GM19324 (cell line): ENCODE data around the gene USP2.

Experiments
- ATAC-seq: cut with Tn5 transposase; IDR thresholded peaks from one replicate; pipeline ENCODE4 v1.9.1; 2021; ENCODE audit warnings: mild to moderate bottlenecking, moderate library complexity; ENCODE audit not compliant: unreplicated experiment, low FRiP score

USP2 gene

GRCh38 chr11:119366690-119367620 is 14.5 kb downstream of the USP2 start:
- no peak for ATAC-seq

GRCh38 chr11:119365071-119365591 is 16.4 kb downstream of the USP2 start:
- no peak for ATAC-seq

DNA sequence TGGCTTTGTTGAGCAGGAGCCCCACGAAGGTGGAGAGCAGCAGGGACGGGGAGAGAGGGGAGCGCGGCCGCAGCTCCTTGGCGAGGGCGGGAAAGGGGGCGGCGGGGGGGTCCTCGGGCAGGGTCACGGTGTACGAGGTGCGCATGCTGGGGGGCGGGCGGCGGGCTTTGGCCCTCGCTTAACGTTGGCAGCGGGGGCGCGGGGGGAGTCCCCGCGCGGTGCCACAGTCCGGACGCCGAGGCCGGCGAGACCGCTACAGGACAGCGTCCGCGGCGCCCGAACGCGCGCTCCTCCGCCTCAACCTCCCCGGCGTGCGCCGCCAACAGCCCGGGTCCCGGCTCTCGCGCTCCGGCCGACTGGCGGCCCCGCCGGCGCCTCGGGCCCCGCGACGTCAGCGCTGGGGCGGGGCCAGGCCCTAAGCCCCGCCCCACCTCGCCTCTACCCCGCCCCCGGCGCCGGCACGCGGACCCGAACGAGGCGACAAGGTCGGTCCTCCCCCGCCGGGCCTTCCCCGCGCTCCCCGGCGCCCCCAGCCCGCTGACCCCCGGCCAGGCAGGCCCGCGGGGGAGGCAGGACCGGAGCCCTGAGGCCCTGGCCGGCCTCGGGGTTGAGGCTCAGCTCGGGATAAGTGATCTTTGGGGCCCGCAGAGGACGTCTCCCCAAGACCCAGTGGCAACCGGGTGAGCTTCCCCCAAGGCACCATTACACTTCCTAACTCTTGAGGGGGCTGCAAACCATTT is 17.5 kb downstream of the USP2 start:
- no peak for ATAC-seq

DNA sequence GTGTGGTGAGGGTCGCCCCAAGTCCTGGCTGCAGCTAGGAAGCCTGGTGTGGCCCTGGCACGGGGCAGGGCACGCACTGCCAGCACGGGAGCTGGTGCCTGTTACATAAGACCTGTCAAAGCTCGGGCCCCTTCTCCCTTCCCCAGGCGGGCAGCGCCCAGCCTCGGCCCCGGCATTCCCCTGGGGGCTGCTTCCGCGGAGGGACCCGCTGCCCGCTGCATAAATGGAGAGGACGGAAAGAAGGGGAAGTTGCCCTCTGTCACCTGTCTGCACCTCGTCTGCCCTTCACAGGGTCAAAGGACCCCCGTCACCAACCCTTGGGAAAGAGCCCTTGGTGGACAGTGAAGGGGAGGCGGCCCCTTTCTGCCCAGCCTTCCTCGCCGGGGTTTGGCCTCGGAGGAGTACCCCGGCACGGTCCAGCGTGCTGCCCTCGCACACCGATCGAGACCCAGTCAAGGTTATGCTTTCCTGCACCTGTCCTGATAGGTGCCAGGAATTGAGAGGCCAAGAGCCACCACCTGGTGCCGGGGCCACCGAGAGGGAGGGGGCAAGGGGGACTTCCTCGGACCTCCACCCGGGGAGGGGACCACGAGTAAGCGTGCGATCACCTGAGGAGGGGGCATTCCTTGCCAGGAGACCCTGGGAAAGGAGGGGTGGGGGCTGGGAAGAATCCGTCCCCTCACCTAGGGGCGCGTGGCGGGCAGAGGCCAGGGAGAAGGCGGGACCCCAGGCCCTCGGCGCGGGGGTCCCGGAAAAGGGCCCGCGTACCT is 18.2 kb downstream of the USP2 start:
- ATAC-seq: no peak

DNA sequence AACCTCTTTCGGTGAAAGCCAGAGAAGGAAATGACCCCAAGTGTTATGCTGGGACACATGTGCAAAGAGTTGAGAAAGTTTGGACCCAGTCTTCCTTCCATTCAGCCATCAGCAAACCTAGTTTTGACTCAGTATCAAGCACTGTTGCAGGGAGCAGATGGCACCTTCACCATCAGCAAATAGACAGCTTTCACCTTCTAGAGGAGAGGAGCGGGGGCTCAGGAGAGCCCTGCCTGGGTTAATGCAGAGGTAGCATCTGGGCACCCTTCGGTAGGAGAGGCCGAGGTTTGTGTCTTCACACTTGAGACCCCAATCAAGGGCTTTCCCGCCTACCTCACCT is 18.8 kb downstream of the USP2 start:
- no peak for ATAC-seq

- ATAC-seq: no peak
Observed at GRCh38 chr11:119361941-119362725, 19.4 kb downstream of the USP2 start.

DNA sequence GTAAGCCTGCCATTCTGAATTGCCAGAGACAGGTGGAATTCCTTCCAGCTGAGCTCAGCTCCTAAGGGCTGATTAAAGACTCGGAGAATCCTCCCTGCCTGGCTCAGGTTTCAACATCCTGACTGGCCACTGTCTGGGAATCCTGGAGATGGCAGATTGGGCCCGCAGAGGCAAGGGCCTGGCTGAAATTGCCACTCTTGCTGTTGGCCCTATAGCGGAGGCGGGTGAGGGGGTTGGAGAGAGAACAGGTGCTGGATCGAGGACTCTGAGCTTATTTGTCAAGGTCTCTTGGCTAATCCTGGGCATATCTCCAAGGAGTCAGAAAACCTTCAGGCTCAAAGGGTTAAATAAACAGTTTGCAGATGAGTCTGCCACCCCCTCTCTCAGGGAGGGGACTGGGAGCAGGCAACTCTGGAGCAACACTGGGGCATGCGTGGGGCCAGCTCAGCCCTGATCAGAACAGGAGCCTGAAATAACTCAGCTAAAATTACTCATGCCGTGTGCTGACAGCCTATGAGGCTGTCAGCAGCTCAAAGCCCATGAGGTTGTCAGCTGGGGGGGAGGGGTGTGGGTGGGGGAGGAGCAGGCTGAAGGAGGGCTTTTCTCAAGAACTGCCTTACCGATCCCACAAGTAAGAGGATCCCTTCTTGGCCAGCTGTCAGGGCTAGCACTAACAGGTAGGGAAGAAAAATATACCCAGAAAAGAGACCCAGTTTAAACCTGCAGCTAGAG is 20.3 kb downstream of the USP2 start:
- ATAC-seq: no peak

DNA sequence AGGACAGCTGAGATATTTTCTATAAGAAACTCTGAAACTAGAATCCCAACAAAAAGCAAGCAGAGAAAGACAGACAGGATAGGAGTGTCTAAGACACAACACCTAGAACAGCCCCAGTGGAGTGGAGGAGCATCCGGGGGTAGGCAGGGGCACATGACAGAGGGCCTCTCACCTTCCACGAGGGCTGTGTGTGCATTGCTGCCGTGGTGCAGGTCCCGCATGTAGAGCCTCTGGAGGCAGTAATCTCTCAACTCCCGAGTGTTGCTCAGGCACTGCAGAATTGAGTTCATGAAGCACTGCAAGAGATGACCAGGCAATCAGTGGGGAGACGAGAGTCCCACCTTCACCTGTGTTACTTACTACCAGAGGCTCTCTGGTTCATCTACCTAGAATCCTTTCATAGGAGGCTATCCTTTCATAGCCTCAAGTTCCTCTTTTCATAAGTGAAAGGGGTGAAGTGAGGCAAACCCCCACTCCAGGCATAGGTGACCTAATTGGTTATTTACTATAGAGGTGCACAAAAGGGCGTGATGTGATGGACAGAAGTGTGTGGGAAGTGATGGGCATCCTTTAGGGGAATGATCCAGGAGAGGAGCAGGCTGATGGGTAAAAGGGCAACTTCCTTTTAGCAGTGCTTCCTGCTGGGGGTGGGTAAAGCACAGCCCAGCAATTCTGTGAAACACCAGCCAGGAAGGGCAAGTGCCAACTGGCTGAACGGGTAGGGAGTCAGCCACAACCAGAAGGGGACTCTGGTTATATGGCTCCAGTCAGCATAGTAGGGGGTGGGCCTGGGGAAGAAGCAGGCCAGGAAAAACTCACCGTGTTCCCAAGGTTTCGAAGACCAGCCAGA is 21.9 kb downstream of the USP2 start:
- no peak for ATAC-seq

DNA sequence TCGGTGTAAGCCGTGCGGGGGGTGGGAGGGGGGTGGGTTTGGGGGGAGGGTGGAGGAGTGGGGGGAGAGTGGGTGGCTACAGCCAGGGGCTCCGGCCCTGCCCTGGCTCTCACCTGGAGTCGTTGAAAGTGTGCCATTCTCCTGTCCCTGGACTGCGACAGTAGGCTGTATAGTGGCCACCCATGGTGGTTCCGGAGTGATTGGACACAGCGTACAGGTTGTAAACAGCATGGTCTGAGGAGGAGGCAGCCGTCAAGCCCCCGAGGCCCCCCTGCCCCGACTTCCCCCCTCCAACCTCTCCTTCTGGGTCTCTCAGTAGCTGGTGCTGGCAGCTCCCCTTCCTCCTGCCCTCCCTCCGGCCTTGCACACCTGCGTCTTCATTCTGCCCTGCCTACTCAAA is 24.4 kb downstream of the USP2 start:
- no peak for ATAC-seq

DNA sequence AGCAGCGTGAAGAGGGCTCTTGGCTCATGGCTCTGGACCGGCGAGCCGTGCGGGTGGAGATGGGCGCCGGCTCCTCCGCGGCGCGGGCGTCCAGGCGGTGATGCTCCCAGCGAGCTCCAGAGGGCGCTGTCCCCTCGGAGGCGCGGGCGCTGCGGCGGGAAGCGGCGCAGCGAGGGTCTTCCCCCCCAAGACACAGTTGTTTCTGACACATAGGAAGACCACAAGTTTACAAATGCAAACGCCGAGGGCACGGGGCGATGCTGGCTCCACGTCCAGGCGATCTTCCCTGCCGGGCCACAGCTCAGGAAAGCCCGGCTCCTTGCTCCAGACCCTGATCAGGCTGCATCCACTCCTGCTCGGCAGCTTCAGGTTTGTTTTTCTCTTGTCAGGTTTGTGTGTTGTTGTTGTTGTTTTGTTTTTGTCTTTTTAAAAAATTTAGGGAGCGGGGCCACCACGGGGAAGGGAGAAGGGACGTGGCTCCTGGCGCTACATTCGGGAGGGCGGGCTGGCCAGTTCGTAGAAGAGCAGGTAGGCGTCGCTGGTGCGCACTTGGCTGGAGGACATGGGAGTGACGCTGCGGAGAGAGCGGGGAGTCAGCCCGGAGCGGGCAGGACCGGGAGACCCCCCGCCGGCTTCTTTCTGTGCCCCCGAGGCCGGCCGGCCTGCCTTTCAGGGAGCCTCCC is 25.0 kb downstream of the USP2 start:
- ATAC-seq: peak; percentile 54

GRCh38 chr11:119355091-119355843 is 26.2 kb downstream of the USP2 start:
- ATAC-seq: no peak

DNA sequence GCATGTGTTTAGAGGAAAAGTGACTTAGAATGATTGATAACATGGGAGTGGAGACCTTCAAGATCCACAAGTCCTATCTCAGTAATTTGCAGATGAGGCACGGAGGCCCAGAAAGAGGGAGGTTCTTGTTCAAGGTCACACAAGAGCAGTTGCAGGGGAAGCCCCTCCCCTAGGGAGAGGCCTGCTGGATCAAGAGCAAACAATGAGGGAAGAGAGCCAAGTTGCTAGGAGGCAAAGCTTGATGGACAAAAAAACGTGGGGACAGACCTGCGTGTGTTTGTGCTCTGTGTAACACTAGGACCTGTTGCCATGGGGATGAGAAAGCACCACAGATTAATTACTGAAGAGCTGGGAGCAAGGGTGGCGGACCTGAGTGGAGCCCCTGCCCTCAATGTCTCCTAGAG is 28.6 kb downstream of the USP2 start:
- ATAC-seq: no peak

GRCh38 chr11:119351232-119351631 is 30.3 kb downstream of the USP2 start:
- no peak for ATAC-seq

GRCh38 chr11:119350302-119350701 is 31.2 kb downstream of the USP2 start:
- no peak for ATAC-seq

- ATAC-seq: no peak
Observed at GRCh38 chr11:119347940-119348605, 33.4 kb downstream of the USP2 start.

DNA sequence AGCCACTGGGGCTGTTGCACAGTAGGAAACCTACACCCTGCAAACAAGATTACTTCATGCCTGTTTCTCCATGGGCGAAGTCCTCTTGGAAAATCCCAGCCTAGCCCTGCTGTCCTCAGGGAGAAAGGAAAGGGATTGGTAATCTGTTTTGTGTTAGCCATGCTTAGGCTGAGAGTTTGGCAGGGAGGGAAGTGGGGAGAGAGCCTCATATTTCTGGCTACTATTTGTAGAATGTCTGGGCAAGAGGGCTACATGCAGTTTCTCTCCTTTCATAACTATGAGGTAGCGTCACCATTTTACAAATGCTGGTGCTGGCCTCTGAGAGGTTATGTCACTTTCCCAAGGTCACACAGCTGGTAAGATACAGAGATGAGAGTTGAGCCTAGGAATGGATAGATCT is 34.2 kb downstream of the USP2 start:
- no peak for ATAC-seq

GRCh38 chr11:119346605-119347004 is 34.9 kb downstream of the USP2 start, which contains the start of gene MFRP:
Gene MFRP (minus strand): TSS chr11:119346705. CDS start chr11:119346513, 192 bp downstream.
- ATAC-seq: no peak
